ENCODE results near the gene CNTN2.

- no peak for TF ChIP-seq CTCF (conservative IDR thresholded peaks at IDR 0.05)
- no peak for TF ChIP-seq ZFX (IDR thresholded peaks at IDR 0.05)
These were observed 68.3 kb downstream of the CNTN2 start for GRCh38 chr1:205111354-205111753.
